Right atrium auricular region (tissue), 2 donors: ENCODE results near the gene ABCB10. TPM values are rescaled to one million over a fixed set of nuclear protein-coding genes. Genes with fewer than 3 reads are reported as not detected.
A peak's percentile ranks its signal among the peaks of the same experiment; 100 is the strongest.

Experiments
- DNase-seq: peaks from one replicate; pipeline ENCODE4 v3.0.0-alpha.2; 2019; ENCODE audit warnings: low spot score
- H3K27ac ChIP-seq, 2 donors: fragments of 200-600 bp; sonication (generic); 1 replicate in 1 of 2; 2 replicates in 1 of 2; pipeline ENCODE4 v1.5.1; 2016 to 2019
- H3K27me3 ChIP-seq, 2 donors: fragments of 200-600 bp; sonication (generic); one replicate each; pipeline versions ENCODE4 v1.5.1 to v1.6.0; 2017 to 2019
- H3K36me3 ChIP-seq: fragments of 200-600 bp; sonication (generic); one replicate; pipeline ENCODE4 v1.5.1; 2016
- H3K4me1 ChIP-seq, 2 donors: fragments of 200-600 bp; sonication (generic); one replicate each; pipeline versions ENCODE4 v1.5.1 to v1.6.0; 2017 to 2019
- H3K4me3 ChIP-seq, 2 donors: fragments of 200-600 bp; sonication (generic); 1 replicate in 1 of 2; 2 replicates in 1 of 2; pipeline ENCODE4 v1.5.1; 2017 to 2019; ENCODE audit warnings: mild to moderate bottlenecking in 1 of 2, moderate library complexity in 1 of 2
- H3K9me3 ChIP-seq, 2 donors: fragments of 200-600 bp; sonication (generic); one replicate each; pipeline ENCODE4 v1.5.1; 2019
- total RNA-seq, 2 donors: library from RNA; depleted of rRNA; stranded (reverse); fragments of >200 nt; gene quantifications; one replicate each; pipeline ENCODE4 v1.1.0, GENCODE V29; 2016
- TF ChIP-seq, protein P1 (sequence below), 2 donors: fragments of 200-600 bp; sonication (generic); IDR thresholded peaks; one replicate each; pipeline ENCODE4 v1.5.1; 2019; ENCODE audit warnings: antibody characterized with exemption in 2 of 2

The ABCB10 gene
- 1 to 10 TPM; 8.6 to 9.2 TPM for total RNA-seq

- DNase-seq, result peak; percentile 94
- Histone ChIP-seq H3K9me3 (no peaks in the 10 kb centered on the region), H3K4me1 (peaks cover 0 to 36% of the 10 kb centered on the region in 2 donors), H3K27me3 (no peaks in the 10 kb centered on the region), H3K27ac (peak within 1 kb of the TSS; percentile 91 to 97), H3K4me3 (peak within 1 kb of the TSS; percentile 87 to 93), H3K36me3 (no peaks in the 10 kb centered on the region)
- TF ChIP-seq, protein P1, sequence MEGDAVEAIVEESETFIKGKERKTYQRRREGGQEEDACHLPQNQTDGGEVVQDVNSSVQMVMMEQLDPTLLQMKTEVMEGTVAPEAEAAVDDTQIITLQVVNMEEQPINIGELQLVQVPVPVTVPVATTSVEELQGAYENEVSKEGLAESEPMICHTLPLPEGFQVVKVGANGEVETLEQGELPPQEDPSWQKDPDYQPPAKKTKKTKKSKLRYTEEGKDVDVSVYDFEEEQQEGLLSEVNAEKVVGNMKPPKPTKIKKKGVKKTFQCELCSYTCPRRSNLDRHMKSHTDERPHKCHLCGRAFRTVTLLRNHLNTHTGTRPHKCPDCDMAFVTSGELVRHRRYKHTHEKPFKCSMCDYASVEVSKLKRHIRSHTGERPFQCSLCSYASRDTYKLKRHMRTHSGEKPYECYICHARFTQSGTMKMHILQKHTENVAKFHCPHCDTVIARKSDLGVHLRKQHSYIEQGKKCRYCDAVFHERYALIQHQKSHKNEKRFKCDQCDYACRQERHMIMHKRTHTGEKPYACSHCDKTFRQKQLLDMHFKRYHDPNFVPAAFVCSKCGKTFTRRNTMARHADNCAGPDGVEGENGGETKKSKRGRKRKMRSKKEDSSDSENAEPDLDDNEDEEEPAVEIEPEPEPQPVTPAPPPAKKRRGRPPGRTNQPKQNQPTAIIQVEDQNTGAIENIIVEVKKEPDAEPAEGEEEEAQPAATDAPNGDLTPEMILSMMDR (IDR thresholded peaks at IDR 0.05), result peak; percentile 82 to 95
Measured at GRCh38 chr1:229558460-229559335, at the start of gene ABCB10. ABCB10 (minus strand) TSS chr1:229558707; CDS start chr1:229558652, 55 bp downstream.

DNA sequence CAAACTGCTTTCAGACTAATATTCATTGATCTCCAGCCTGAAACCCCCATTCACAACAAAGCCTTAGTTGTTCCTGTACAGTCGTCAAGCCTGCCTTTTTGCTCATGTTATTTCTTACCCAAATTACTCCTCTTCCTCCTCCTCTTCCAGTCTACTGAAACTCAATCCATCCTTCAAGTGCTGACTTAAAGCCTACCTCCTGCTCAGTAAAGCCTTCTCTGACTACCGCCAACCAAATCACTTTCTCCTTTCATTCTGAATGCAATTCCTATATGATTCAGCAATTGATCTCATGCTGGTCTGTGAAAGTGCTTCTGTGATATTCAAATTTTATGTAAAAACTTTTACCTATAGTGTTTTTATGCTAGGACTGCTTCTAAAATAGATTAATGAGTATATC is 48.9 kb upstream of the ABCB10 start:
- Histone ChIP-seq H3K27me3 (no peaks in the 10 kb centered on the region), H3K4me1 (no peaks in the 10 kb centered on the region), H3K4me3 (no peak overlapping the region), H3K27ac (no peak overlapping the region), H3K9me3 (no peaks in the 10 kb centered on the region), H3K36me3 (peaks cover 66% of the 10 kb centered on the region)
- no peak for DNase-seq
- TF ChIP-seq, protein P1 (IDR thresholded peaks at IDR 0.05), result no peak

GRCh38 chr1:229603371-229604005 is 45.0 kb upstream of the ABCB10 start:
- no peak overlapping the region for H3K4me3 ChIP-seq
- H3K27me3 ChIP-seq, result no peaks in the 10 kb centered on the region
- peaks cover 47% of the 10 kb centered on the region for H3K36me3 ChIP-seq
- H3K27ac ChIP-seq, result no peak overlapping the region
- H3K9me3 ChIP-seq, result no peaks in the 10 kb centered on the region
- no peak for DNase-seq
- H3K4me1 ChIP-seq, result peaks cover 0 to 4% of the 10 kb centered on the region in 2 donors
- TF ChIP-seq, protein P1 (IDR thresholded peaks at IDR 0.05), result no peak

DNA sequence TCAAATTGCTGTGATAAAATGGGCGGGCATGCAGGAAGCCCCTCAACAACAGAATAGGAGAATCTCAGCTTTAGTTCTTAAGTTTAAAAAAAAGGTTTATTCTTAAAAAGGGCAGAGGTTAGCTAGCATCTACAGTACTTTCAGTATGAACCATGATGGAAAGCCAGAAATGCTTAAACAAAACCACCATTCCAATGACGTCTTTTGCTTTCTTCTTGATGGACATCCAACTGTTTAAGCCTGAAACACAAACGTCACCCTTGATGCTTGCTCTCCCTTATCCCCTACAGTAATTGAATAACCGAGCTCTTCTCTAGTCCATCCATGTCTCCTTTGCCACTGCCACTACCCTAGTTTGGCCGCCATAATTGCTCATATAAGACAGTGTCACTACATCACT is 41.7 kb upstream of the ABCB10 start:
- Histone ChIP-seq H3K27ac (no peak overlapping the region), H3K4me1 (peaks cover 0 to 26% of the 10 kb centered on the region in 2 donors), H3K9me3 (no peaks in the 10 kb centered on the region), H3K4me3 (no peak overlapping the region), H3K36me3 (peaks cover 23% of the 10 kb centered on the region), H3K27me3 (no peaks in the 10 kb centered on the region)
- TF ChIP-seq, protein P1 (IDR thresholded peaks at IDR 0.05), result no peak
- DNase-seq, result no peak

- Histone ChIP-seq H3K27ac (peak overlapping the region in 1 of 2 donors; percentile 86), H3K4me1 (peaks cover 0 to 26% of the 10 kb centered on the region in 2 donors), H3K4me3 (no peak overlapping the region), H3K27me3 (no peaks in the 10 kb centered on the region), H3K9me3 (no peaks in the 10 kb centered on the region), H3K36me3 (peaks cover 30% of the 10 kb centered on the region)
- TF ChIP-seq, protein P1 (IDR thresholded peaks at IDR 0.05), result no peak
- DNase-seq, result peak; percentile 62
Measured at GRCh38 chr1:229599218-229599954, 40.9 kb upstream of the ABCB10 start.
